Measurements from ENCODE around the gene CCL15. TPM values are rescaled to one million over a fixed set of nuclear protein-coding genes. Genes with fewer than 3 reads are reported as not detected.

Gene CCL15
- total RNA-seq, 4 donors from 2014 or later = not detected

DNA sequence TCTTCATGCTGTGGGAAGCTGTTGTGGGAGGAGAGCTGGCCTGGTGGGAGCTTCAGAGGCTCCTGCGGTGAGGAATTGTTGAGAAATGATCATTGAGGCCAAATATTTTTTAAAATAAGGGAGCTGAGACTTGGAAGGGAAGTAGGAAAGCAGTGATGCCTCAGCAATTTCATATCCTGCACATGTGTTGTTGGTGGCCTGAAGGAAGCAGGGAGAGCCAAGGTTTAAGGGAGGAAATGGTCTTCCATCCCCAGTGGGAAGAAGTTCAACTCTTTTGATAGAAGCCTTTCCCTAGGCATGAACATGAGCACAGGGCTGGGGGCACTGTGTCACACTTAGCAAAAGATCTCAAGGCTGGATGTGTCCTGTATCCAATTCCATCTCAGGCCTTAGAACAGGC, 14.7 kb downstream of the CCL15 start, which contains the start of gene CCL14:
CCL14 (minus strand) TSS at position 87 of the 400 bp plus-strand sequence; CDS start at position 7, 80 bp downstream.
- intact Hi-C loops (cut with DNase I; ENCODE audit: low total_unique reads) = no loop called here
- 62 to 69% methylated on average over 1 of the region's 1 CpG for WGBS, 2 donors
- TF ChIP-seq, protein P1, sequence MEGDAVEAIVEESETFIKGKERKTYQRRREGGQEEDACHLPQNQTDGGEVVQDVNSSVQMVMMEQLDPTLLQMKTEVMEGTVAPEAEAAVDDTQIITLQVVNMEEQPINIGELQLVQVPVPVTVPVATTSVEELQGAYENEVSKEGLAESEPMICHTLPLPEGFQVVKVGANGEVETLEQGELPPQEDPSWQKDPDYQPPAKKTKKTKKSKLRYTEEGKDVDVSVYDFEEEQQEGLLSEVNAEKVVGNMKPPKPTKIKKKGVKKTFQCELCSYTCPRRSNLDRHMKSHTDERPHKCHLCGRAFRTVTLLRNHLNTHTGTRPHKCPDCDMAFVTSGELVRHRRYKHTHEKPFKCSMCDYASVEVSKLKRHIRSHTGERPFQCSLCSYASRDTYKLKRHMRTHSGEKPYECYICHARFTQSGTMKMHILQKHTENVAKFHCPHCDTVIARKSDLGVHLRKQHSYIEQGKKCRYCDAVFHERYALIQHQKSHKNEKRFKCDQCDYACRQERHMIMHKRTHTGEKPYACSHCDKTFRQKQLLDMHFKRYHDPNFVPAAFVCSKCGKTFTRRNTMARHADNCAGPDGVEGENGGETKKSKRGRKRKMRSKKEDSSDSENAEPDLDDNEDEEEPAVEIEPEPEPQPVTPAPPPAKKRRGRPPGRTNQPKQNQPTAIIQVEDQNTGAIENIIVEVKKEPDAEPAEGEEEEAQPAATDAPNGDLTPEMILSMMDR (IDR thresholded peaks at IDR 0.05) = no peak
- TF ChIP-seq POLR2A (IDR thresholded peaks at IDR 0.05) = no peak
- H3K4me3 ChIP-seq (ENCODE audit: low read depth, poor library complexity, severe bottlenecking) = no peak within 1 kb of the TSS
- peak in 1 of 2 donors; percentile 29 for DNase-seq (ENCODE audit: low spot score in 2 of 2)

DNA sequence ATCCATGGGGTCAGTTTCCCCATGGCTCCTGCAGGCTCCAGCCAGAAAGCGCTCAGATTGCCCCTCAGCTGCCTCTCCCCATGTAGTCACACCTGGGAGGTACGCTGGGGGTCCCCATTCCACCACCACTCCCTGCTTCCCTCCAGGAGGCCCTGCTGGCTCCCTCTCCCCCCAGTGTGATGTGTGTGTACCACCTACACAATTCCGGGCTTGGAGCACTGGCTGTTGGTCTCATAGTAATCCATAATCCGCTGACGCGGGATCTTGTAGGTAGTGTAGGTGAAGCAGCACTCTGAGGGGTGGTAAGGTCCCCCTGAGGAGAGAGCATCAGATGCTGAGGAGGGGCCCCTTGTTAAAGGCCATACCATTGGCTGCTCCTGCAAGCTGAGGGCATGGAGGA, 17.2 kb downstream of the CCL15 start:
- DNase-seq (ENCODE audit: low spot score in 2 of 2) = peak in 1 of 2 donors; percentile 54
- intact Hi-C loops (cut with DNase I; ENCODE audit: low total_unique reads) = no loop called here
- TF ChIP-seq, protein P1 (IDR thresholded peaks at IDR 0.05) = no peak
- no peak for TF ChIP-seq POLR2A (IDR thresholded peaks at IDR 0.05)
- H3K4me3 ChIP-seq (ENCODE audit: low read depth, poor library complexity, severe bottlenecking) = no peak overlapping the region
- 93 to 98% methylated on average over 6 of the region's 6 CpGs for whole genome bisulfite sequencing, 2 donors

DNA sequence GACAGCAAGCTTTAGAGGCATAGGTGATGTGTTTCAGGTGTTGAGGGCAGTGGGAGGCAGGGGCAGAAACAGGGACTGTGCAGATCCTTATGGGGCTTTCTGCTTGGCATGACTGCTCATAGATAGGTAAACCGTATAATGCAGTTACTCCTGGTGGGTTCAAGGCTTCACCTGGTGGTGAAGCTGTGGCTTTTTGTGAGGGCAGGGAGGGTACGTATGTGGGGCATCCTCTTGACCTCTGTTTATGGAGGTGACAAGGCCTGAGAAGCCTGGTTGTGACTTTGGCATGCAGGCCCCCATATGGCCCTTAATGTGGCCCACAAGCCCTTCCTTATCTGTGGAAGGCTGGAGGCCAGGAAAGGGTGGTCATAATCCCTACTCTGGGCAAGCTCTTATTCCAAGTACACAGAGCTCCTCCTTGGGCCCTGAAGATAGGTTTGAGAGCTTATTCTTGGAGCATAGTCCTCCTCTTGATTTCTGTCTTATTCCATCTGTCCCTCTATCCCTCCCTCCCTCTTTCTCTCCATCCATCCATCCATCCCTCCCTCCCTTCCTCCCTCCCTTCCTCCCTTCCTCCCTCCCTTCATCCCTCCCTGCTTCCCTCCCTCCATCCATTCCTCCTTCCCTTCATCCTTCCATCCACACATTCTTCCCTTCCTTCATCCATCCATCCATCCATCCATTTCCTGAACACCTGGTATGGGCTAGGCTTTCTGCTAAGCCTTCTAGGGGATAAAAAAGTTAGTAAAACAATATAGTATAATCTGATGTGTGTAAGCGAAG, 18.8 kb downstream of the CCL15 start:
- H3K4me3 ChIP-seq (ENCODE audit: low read depth, poor library complexity, severe bottlenecking) = no peak overlapping the region

DNA sequence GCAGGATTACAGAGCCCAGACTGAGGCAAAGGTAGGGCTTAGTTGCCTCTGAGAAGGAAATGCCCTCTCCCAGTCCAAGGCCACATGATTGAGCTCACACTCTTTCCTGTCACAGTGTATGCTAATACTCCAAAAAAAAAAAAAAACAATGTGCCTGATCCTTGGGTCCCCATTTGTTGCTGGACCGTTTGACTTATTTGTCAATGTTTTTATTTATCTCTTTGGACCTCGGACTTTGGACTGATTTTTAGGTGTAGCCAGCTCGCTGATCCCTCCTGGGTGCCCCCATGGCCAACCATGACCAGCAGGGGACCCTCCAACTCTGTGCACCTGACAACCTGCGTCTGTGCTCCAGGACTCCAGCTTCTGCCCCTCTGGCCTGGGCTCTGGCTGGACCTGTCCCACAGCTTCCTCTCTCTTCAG, 19.4 kb downstream of the CCL15 start:
- intact Hi-C loops (cut with DNase I; ENCODE audit: low total_unique reads) = no loop called here
- no peak overlapping the region for H3K4me3 ChIP-seq (ENCODE audit: low read depth, poor library complexity, severe bottlenecking)
- WGBS, 2 donors = 71 to 72% methylated on average over 4 of the region's 4 CpGs
- DNase-seq (ENCODE audit: low spot score in 2 of 2) = peak in 1 of 2 donors; percentile 63
- TF ChIP-seq, protein P1 (IDR thresholded peaks at IDR 0.05) = no peak
- no peak for TF ChIP-seq POLR2A (IDR thresholded peaks at IDR 0.05)

More for the DNA sequence above, 18.8 kb downstream of the CCL15 start:
- peak in 1 of 2 donors; percentile 49 for DNase-seq (ENCODE audit: low spot score in 2 of 2)
- TF ChIP-seq, protein P1 (IDR thresholded peaks at IDR 0.05) = no peak
- TF ChIP-seq POLR2A (IDR thresholded peaks at IDR 0.05) = no peak
- intact Hi-C loops (cut with DNase I; ENCODE audit: low total_unique reads) = no loop called here
- WGBS, 2 donors = 89 to 90% methylated on average over 3 of the region's 3 CpGs

DNA sequence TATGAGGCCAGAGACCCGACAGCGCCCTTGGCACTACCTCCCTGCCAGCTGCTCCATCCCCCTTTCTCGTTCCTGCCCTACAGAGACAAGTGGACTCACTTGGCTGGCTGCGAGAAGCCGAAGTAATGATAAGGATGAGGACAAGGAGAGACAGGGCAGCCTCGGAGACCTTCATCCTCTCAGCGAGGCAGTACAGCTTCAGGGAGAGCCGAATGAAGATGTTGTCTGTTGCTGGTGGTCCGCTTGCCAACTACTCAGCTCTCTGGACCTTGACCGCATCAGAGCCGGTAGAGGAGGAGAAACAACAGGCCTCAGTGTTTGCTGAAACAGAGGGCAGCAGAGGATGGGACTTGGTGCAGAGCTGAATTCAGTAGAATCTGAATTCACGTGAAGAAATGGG, 20.1 kb downstream of the CCL15 start, which contains the start of gene CCL16:
CCL16 (minus strand) TSS at position 252 of the 400 bp plus-strand sequence; CDS start at position 175, 77 bp downstream.
- TF ChIP-seq, protein P1 (IDR thresholded peaks at IDR 0.05) = no peak
- no peak for TF ChIP-seq POLR2A (IDR thresholded peaks at IDR 0.05)
- intact Hi-C loops (cut with DNase I; ENCODE audit: low total_unique reads) = no loop called here
- WGBS, 2 donors = 91 to 92% methylated on average over 12 of the region's 12 CpGs
- H3K4me3 ChIP-seq (ENCODE audit: low read depth, poor library complexity, severe bottlenecking) = no peak within 1 kb of the TSS
- DNase-seq (ENCODE audit: low spot score in 2 of 2) = peak in 1 of 2 donors; percentile 25
